Activated naive CD4-positive, alpha-beta T cell treated with anti-CD3 and anti-CD28 coated beads, Interleukin-2, amount 50 U/mL, for 24 hours (primary cell): ENCODE results near the gene PTPRU.

Experiments used
- H3K27ac Mint-ChIP-seq: one replicate; pipeline ENCODE4 v1.8.0; 2021; ENCODE audit warnings: mild to moderate bottlenecking, mixed read lengths
- H3K27me3 Mint-ChIP-seq: one replicate; pipeline ENCODE4 v1.8.0; 2021; ENCODE audit warnings: mixed read lengths
- H3K36me3 Mint-ChIP-seq: one replicate; pipeline ENCODE4 v1.8.0; 2021; ENCODE audit warnings: mixed read lengths
- H3K4me1 Mint-ChIP-seq: one replicate; pipeline ENCODE4 v1.8.0; 2021; ENCODE audit warnings: mixed read lengths
- H3K4me3 Mint-ChIP-seq: one replicate; pipeline ENCODE4 v1.8.0; 2021; ENCODE audit warnings: mild to moderate bottlenecking, mixed read lengths
- H3K9me3 Mint-ChIP-seq: one replicate; pipeline ENCODE4 v1.8.0; 2021; ENCODE audit warnings: mixed read lengths

The PTPRU gene

GRCh38 chr1:29247571-29248273 is 11.4 kb downstream of the PTPRU start:
- Mint-ChIP-seq H3K9me3 (no peaks in the 10 kb centered on the region), H3K27ac (no peak overlapping the region), H3K36me3 (no peaks in the 10 kb centered on the region), H3K4me3 (no peak overlapping the region), H3K27me3 (no peaks in the 10 kb centered on the region), H3K4me1 (no peaks in the 10 kb centered on the region)

GRCh38 chr1:29248409-29248808 is 12.1 kb downstream of the PTPRU start:
- no peak overlapping the region for H3K4me3 Mint-ChIP-seq
- no peaks in the 10 kb centered on the region for H3K36me3 Mint-ChIP-seq
- no peaks in the 10 kb centered on the region for H3K9me3 Mint-ChIP-seq
- H3K4me1 Mint-ChIP-seq, result no peaks in the 10 kb centered on the region
- H3K27me3 Mint-ChIP-seq, result no peaks in the 10 kb centered on the region
- no peak overlapping the region for H3K27ac Mint-ChIP-seq

- Mint-ChIP-seq H3K36me3 (no peaks in the 10 kb centered on the region), H3K27me3 (no peaks in the 10 kb centered on the region), H3K4me3 (no peak overlapping the region), H3K27ac (no peak overlapping the region), H3K4me1 (no peaks in the 10 kb centered on the region), H3K9me3 (no peaks in the 10 kb centered on the region)
Measured at GRCh38 chr1:29249170-29249691, 12.9 kb downstream of the PTPRU start.

- H3K36me3 Mint-ChIP-seq, result no peaks in the 10 kb centered on the region
- H3K27ac Mint-ChIP-seq, result no peak overlapping the region
- no peaks in the 10 kb centered on the region for H3K27me3 Mint-ChIP-seq
- H3K4me3 Mint-ChIP-seq, result no peak overlapping the region
- no peaks in the 10 kb centered on the region for H3K4me1 Mint-ChIP-seq
- H3K9me3 Mint-ChIP-seq, result no peaks in the 10 kb centered on the region
Measured at GRCh38 chr1:29249951-29250581, 13.7 kb downstream of the PTPRU start.

GRCh38 chr1:29251164-29252124 is 15.1 kb downstream of the PTPRU start:
- H3K9me3 Mint-ChIP-seq, result no peaks in the 10 kb centered on the region
- no peaks in the 10 kb centered on the region for H3K36me3 Mint-ChIP-seq
- no peak overlapping the region for H3K27ac Mint-ChIP-seq
- H3K4me3 Mint-ChIP-seq, result no peak overlapping the region
- no peaks in the 10 kb centered on the region for H3K27me3 Mint-ChIP-seq
- no peaks in the 10 kb centered on the region for H3K4me1 Mint-ChIP-seq

- Mint-ChIP-seq H3K4me3 (no peak overlapping the region), H3K36me3 (no peaks in the 10 kb centered on the region), H3K4me1 (no peaks in the 10 kb centered on the region), H3K9me3 (no peaks in the 10 kb centered on the region), H3K27ac (no peak overlapping the region), H3K27me3 (peaks cover 1% of the 10 kb centered on the region)
Measured at GRCh38 chr1:29253180-29253579, 16.9 kb downstream of the PTPRU start.

- H3K4me1 Mint-ChIP-seq, result no peaks in the 10 kb centered on the region
- H3K4me3 Mint-ChIP-seq, result no peak overlapping the region
- no peaks in the 10 kb centered on the region for H3K9me3 Mint-ChIP-seq
- no peaks in the 10 kb centered on the region for H3K36me3 Mint-ChIP-seq
- peaks cover 5% of the 10 kb centered on the region for H3K27me3 Mint-ChIP-seq
- H3K27ac Mint-ChIP-seq, result no peak overlapping the region
Measured at GRCh38 chr1:29254346-29254745, 18.0 kb downstream of the PTPRU start.

- Mint-ChIP-seq H3K4me1 (peaks cover 2% of the 10 kb centered on the region), H3K9me3 (no peaks in the 10 kb centered on the region), H3K36me3 (no peaks in the 10 kb centered on the region), H3K27me3 (peaks cover 7% of the 10 kb centered on the region), H3K4me3 (no peak overlapping the region), H3K27ac (no peak overlapping the region)
Measured at GRCh38 chr1:29255134-29255666, 18.9 kb downstream of the PTPRU start.

- Mint-ChIP-seq H3K27ac (no peak overlapping the region), H3K36me3 (no peaks in the 10 kb centered on the region), H3K4me3 (no peak overlapping the region), H3K27me3 (peaks cover 17% of the 10 kb centered on the region), H3K9me3 (no peaks in the 10 kb centered on the region), H3K4me1 (peaks cover 3% of the 10 kb centered on the region)
Measured at GRCh38 chr1:29256394-29256793, 20.1 kb downstream of the PTPRU start.

GRCh38 chr1:29256979-29257804 is 20.9 kb downstream of the PTPRU start:
- Mint-ChIP-seq H3K4me3 (no peak overlapping the region), H3K27me3 (peaks cover 18% of the 10 kb centered on the region), H3K36me3 (no peaks in the 10 kb centered on the region), H3K9me3 (no peaks in the 10 kb centered on the region), H3K4me1 (peaks cover 3% of the 10 kb centered on the region), H3K27ac (no peak overlapping the region)

GRCh38 chr1:29258189-29258975 is 22.1 kb downstream of the PTPRU start:
- peak overlapping the region; percentile 19 for H3K4me3 Mint-ChIP-seq
- no peaks in the 10 kb centered on the region for H3K9me3 Mint-ChIP-seq
- H3K36me3 Mint-ChIP-seq, result no peaks in the 10 kb centered on the region
- H3K27ac Mint-ChIP-seq, result no peak overlapping the region
- H3K4me1 Mint-ChIP-seq, result peaks cover 3% of the 10 kb centered on the region
- peaks cover 21% of the 10 kb centered on the region for H3K27me3 Mint-ChIP-seq

- peaks cover 3% of the 10 kb centered on the region for H3K4me1 Mint-ChIP-seq
- peaks cover 25% of the 10 kb centered on the region for H3K27me3 Mint-ChIP-seq
Measured at GRCh38 chr1:29258976-29259801, 22.9 kb downstream of the PTPRU start.

GRCh38 chr1:29259802-29260441 is 23.6 kb downstream of the PTPRU start:
- no peaks in the 10 kb centered on the region for H3K36me3 Mint-ChIP-seq
- H3K4me1 Mint-ChIP-seq, result peaks cover 3% of the 10 kb centered on the region
- no peaks in the 10 kb centered on the region for H3K9me3 Mint-ChIP-seq
- peak overlapping the region; percentile 75 for H3K4me3 Mint-ChIP-seq
- no peak overlapping the region for H3K27ac Mint-ChIP-seq
- peaks cover 25% of the 10 kb centered on the region for H3K27me3 Mint-ChIP-seq

More at GRCh38 chr1:29258976-29259801, 22.9 kb downstream of the PTPRU start:
- Mint-ChIP-seq H3K9me3 (no peaks in the 10 kb centered on the region), H3K4me3 (peak overlapping the region; percentile 19), H3K27ac (no peak overlapping the region), H3K36me3 (no peaks in the 10 kb centered on the region)
